NCI-H2196 treated with DMSO at 0.1 percent for 48 hours (cell line): ENCODE measurements around the gene TMEM271.

ENCODE experiments used
- DNase-seq: peaks from one replicate; lab custom pipeline; 2025; ENCODE audit not compliant: unreplicated experiment; lab: John Stamatoyannopoulos, UW

Gene TMEM271

GRCh38 chr4:576245-576821 lies at the start of gene TMEM271:
Gene TMEM271, minus strand, starts transcription at chr4:576295. Its CDS starts 233 bp downstream, at chr4:576062.
- DNase-seq: no peak

GRCh38 chr4:625631-626161 lies 49.6 kb upstream of the TMEM271 start:
- no peak for DNase-seq

- DNase-seq: no peak
These were observed 48.9 kb upstream of the TMEM271 start, which contains the start of gene PDE6B for GRCh38 chr4:624705-625590. Gene PDE6B, plus strand, starts transcription at chr4:625573. Its CDS starts 54 bp downstream, at chr4:625627.

- no peak for DNase-seq
These were observed 47.9 kb upstream of the TMEM271 start for GRCh38 chr4:623914-624566.

GRCh38 chr4:622996-623913 lies 47.2 kb upstream of the TMEM271 start:
- no peak for DNase-seq

- DNase-seq: no peak
These were observed 46.2 kb upstream of the TMEM271 start for GRCh38 chr4:622071-622995.

- DNase-seq: no peak
These were observed 45.4 kb upstream of the TMEM271 start for GRCh38 chr4:621296-622070.

- no peak for DNase-seq
These were observed 44.8 kb upstream of the TMEM271 start for GRCh38 chr4:620851-621261.

GRCh38 chr4:620201-620600 lies 44.1 kb upstream of the TMEM271 start:
- DNase-seq: no peak

GRCh38 chr4:617644-618641 lies 41.8 kb upstream of the TMEM271 start:
- DNase-seq: no peak

GRCh38 chr4:616911-617643 lies 41.0 kb upstream of the TMEM271 start:
- DNase-seq: no peak

- no peak for DNase-seq
These were observed 40.0 kb upstream of the TMEM271 start for GRCh38 chr4:616091-616490.

- DNase-seq: no peak
These were observed 37.0 kb upstream of the TMEM271 start for GRCh38 chr4:613126-613525.

GRCh38 chr4:612749-613125 lies 36.6 kb upstream of the TMEM271 start:
- no peak for DNase-seq

GRCh38 chr4:612052-612748 lies 36.1 kb upstream of the TMEM271 start:
- DNase-seq: no peak
